PC-9 (cell line): ENCODE measurements around the gene IL17RA. TPM values are rescaled to one million over a fixed set of nuclear protein-coding genes. Genes with fewer than 3 reads are reported as not detected.

Experiments
- BruUV-seq: library from RNA; stranded (reverse); fragments of 400-500 nt; replicated peaks from 2 replicates; lab custom pipeline; 2021; lab: Mats Ljungman, UMichigan
- CTCF ChIA-PET: fragments of 300-600 bp; sonication (Branson Sonifier 250); formaldehyde crosslinking; loops from one replicate; lab custom pipeline; 2022; ENCODE audit warnings: antibody characterized with exemption; lab: Charles Lee
- POLR2A ChIA-PET: fragments of 300-600 bp; sonication (Branson Sonifier 250); formaldehyde crosslinking; loops from one replicate; lab custom pipeline; 2022; ENCODE audit warnings: antibody characterized with exemption; ENCODE audit not compliant: unreplicated experiment; lab: Charles Lee
- DNase-seq, 2 experiments: peaks; one replicate each; pipeline versions ENCODE4 v3.0.0 to v3.0.0-alpha.2; 2015 to 2022; ENCODE audit warnings: mixed read lengths in 1 of 2
- H2AFZ ChIP-seq: fragments of 200-600 bp; sonication (generic); 2 replicates; pipeline ENCODE4 v1.8.1; 2017; ENCODE audit warnings: antibody characterized with exemption
- H3F3A ChIP-seq: fragments of 200-600 bp; sonication (generic); 2 replicates; pipeline ENCODE4 v1.8.1; 2017; ENCODE audit warnings: antibody characterized with exemption, mild to moderate bottlenecking, low read depth; ENCODE audit not compliant: insufficient read depth
- H3K27ac ChIP-seq: fragments of 200-600 bp; sonication (generic); 2 replicates; pipeline ENCODE4 v1.6.1; 2016; ENCODE audit warnings: mixed run types
- H3K27me3 ChIP-seq: fragments of 200-600 bp; sonication (generic); 2 replicates; pipeline ENCODE4 v1.6.1; 2016; ENCODE audit warnings: low read depth, mixed run types; ENCODE audit not compliant: insufficient read depth
- H3K36me3 ChIP-seq: fragments of 200-600 bp; sonication (generic); 2 replicates; pipeline ENCODE4 v1.6.1; 2016; ENCODE audit warnings: low read depth, mixed run types
- H3K4me1 ChIP-seq: fragments of 200-600 bp; sonication (generic); replicated peaks from 2 replicates; pipeline ENCODE4 v1.6.1; 2016; ENCODE audit warnings: mixed run types; ENCODE audit not compliant: insufficient read depth
- H3K4me2 ChIP-seq: fragments of 200-600 bp; sonication (generic); 2 replicates; pipeline ENCODE4 v1.6.1; 2017; ENCODE audit warnings: mixed run types
- H3K4me3 ChIP-seq: fragments of 200-600 bp; sonication (generic); 2 replicates; pipeline ENCODE4 v1.6.1; 2016; ENCODE audit warnings: mixed run types
- H3K79me2 ChIP-seq: fragments of 200-600 bp; sonication (generic); 2 replicates; pipeline ENCODE4 v1.6.1; 2017; ENCODE audit warnings: low read depth, mixed run types
- H3K9me2 ChIP-seq: fragments of 200-600 bp; sonication (generic); 2 replicates; pipeline ENCODE4 v1.8.1; 2017; ENCODE audit warnings: mild to moderate bottlenecking; ENCODE audit not compliant: insufficient read depth
- H3K9me3 ChIP-seq: fragments of 200-600 bp; sonication (generic); 2 replicates; pipeline ENCODE4 v1.8.1; 2016; ENCODE audit warnings: low read depth; ENCODE audit not compliant: insufficient read depth
- H4K20me1 ChIP-seq: fragments of 200-600 bp; sonication (generic); 2 replicates; pipeline ENCODE4 v1.8.1; 2017; ENCODE audit not compliant: insufficient read depth
- CTCF ChIP-seq: fragments of 200-600 bp; sonication (generic); conservative IDR thresholded peaks from 2 replicates; pipeline ENCODE4 v1.6.1; 2017; ENCODE audit warnings: mixed run types, antibody characterized with exemption, mild to moderate bottlenecking, moderate library complexity
- EZH2 ChIP-seq: fragments of 200-600 bp; sonication (generic); IDR thresholded peaks from 2 replicates; pipeline ENCODE4 v1.8.0; 2017; ENCODE audit warnings: antibody characterized with exemption, low read depth
- intact Hi-C: fragments of 100-400 bp; cut with micrococcal nuclease; formaldehyde crosslinking; loops from one replicate; pipeline ENCODE4 v1.10.0; 2022; ENCODE audit not compliant: unreplicated experiment
- total RNA-seq: library from RNA; stranded (reverse); gene quantifications from 2 replicates; pipeline ENCODE4 v1.2.3, GENCODE V29; 2021

IL17RA gene
- total RNA-seq, 1 experiment from 2014 or later = 8.2 TPM

- TF ChIP-seq EZH2 (no peak), CTCF (no peak)
- no peak overlapping the region for H3K4me2 ChIP-seq
- BruUV-seq = no TSS peak
Observed at GRCh38 chr22:17117400-17117799, 32.6 kb downstream of the IL17RA start.

GRCh38 chr22:17117890-17118289 is 33.1 kb downstream of the IL17RA start:
- Histone ChIP-seq H3K27me3 (no peaks in the 10 kb centered on the region), H3K36me3 (no peaks in the 10 kb centered on the region), H3K79me2 (no peaks in the 10 kb centered on the region), H3K4me2 (no peak overlapping the region), H3F3A (no peaks in the 10 kb centered on the region), H3K4me3 (no peak overlapping the region), H3K27ac (no peak overlapping the region), H3K4me1 (no peaks in the 10 kb centered on the region), H3K9me2 (no peaks in the 10 kb centered on the region), H4K20me1 (no peaks in the 10 kb centered on the region), H2AFZ (no peak overlapping the region), H3K9me3 (no peaks in the 10 kb centered on the region)
- intact Hi-C loops = no loop called here
- CTCF ChIA-PET = no interaction called here
- POLR2A ChIA-PET = no interaction called here
- TF ChIP-seq EZH2 (no peak), CTCF (no peak)
- no peak for DNase-seq
- no TSS peak for BruUV-seq

More at GRCh38 chr22:17117400-17117799, 32.6 kb downstream of the IL17RA start:
- H3F3A ChIP-seq = no peaks in the 10 kb centered on the region
- POLR2A ChIA-PET = no interaction called here
- no peaks in the 10 kb centered on the region for H3K79me2 ChIP-seq
- no peaks in the 10 kb centered on the region for H4K20me1 ChIP-seq
- intact Hi-C loops = no loop called here
- CTCF ChIA-PET = no interaction called here
- no peak overlapping the region for H2AFZ ChIP-seq
- H3K27ac ChIP-seq = no peak overlapping the region
- no peaks in the 10 kb centered on the region for H3K4me1 ChIP-seq
- H3K36me3 ChIP-seq = no peaks in the 10 kb centered on the region
- no peaks in the 10 kb centered on the region for H3K9me2 ChIP-seq
- no peaks in the 10 kb centered on the region for H3K27me3 ChIP-seq
- no peak overlapping the region for H3K4me3 ChIP-seq
- no peaks in the 10 kb centered on the region for H3K9me3 ChIP-seq
- DNase-seq = no peak

- Histone ChIP-seq H3K27me3 (no peaks in the 10 kb centered on the region), H3F3A (no peaks in the 10 kb centered on the region), H2AFZ (no peak overlapping the region), H3K4me3 (no peak overlapping the region), H4K20me1 (no peaks in the 10 kb centered on the region), H3K9me2 (no peaks in the 10 kb centered on the region), H3K9me3 (no peaks in the 10 kb centered on the region), H3K79me2 (no peaks in the 10 kb centered on the region), H3K27ac (no peak overlapping the region), H3K4me1 (no peaks in the 10 kb centered on the region), H3K36me3 (no peaks in the 10 kb centered on the region), H3K4me2 (no peak overlapping the region)
- no peak for DNase-seq
- TF ChIP-seq EZH2 (no peak), CTCF (no peak)
- CTCF ChIA-PET = no interaction called here
- POLR2A ChIA-PET = no interaction called here
- no TSS peak for BruUV-seq
- intact Hi-C loops = no loop called here
Observed at GRCh38 chr22:17118342-17118741, 33.5 kb downstream of the IL17RA start.
